Epidermal melanocyte (primary cell): Measurements from ENCODE around the gene PSMB10.

ENCODE experiments used
- DNase-seq: peaks from one replicate; pipeline ENCODE4 v3.0.0; 2011; ENCODE audit warnings: low spot score; ENCODE audit not compliant: insufficient read length

PSMB10 gene

DNA sequence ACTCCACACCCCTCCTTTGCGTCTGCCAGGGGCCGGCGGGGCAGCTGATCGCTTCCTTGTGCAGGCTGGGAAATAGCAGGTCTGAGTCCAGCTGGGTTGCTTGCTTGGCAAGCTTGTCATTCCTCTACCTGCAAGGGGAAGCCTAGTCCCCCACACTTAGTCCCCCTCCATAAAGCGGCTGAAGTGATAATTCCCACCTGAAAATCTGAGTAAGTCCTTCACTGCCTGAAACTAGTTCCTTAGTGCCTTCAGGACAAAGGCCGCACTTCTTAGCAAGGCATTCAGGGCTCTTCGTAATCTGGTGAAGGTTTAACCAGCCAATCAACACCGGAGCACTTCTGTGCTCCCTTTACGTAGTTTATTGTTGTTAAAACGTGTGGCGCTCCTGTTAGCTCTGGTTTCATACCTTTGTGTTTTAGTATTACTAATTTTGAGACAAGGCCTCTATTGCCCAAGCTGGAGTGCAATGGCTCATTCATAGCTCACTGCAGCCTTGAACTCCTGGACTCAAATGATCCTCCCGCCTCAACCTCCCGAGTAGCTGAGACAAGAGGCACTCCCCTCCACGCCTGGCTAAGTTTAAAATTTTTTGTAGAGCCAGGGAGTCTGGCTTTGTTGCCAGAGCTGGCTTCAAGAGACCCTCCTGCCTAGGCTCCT lies 42.8 kb downstream of the PSMB10 start:
- DNase-seq: no peak

DNA sequence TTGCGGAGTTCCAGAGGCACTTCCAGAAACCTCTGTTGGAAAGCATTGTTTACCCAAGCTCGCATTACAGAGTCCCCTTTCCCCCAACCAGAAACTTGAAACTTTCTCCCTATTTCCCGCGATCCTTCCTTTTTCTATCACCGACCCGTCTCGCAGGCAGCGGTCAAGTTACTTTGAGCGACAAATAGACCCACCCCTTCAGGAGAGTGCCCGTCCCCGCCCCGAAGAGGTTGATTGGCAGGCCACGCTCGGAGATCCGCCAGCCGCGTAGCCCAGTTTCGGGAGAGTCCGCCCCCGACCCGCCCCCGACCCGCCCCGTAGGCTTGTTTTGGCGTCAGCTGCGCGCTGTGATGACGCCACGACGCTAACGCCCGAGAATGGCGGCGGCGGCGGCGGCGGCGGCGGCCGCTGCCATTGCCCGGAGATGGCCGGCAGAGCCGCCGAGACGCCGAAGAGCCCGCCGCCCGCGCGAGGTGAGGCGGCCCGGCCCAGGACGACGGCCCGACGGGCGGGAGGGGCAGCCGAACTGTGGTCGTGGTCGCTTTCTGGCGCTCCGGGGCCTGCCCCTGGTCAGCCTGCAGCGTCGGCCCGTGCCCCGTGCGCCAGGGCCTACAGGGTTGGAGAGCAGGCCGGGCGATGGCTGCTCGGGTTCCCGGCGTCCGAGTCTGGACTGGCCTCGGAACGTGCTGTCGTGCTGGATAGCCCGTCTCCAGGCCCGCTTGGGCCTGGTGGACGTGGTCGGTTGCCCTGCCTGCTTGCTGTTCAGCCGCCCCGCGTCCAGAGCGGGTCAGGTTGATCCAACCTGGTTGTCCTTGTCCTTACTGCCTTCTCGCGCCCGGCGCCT lies 43.5 kb downstream of the PSMB10 start, which contains the start of gene PSKH1:
TSS of gene PSKH1 (plus strand) at position 356 of the 844 bp plus-strand sequence. CDS start 15,496 bp downstream, outside the sequence.
- DNase-seq: peak; percentile 100

GRCh38 chr16:67892375-67892774 lies 44.3 kb downstream of the PSMB10 start:
- no peak for DNase-seq

- DNase-seq: no peak
Measured at GRCh38 chr16:67888331-67888730, 48.3 kb downstream of the PSMB10 start.

DNA sequence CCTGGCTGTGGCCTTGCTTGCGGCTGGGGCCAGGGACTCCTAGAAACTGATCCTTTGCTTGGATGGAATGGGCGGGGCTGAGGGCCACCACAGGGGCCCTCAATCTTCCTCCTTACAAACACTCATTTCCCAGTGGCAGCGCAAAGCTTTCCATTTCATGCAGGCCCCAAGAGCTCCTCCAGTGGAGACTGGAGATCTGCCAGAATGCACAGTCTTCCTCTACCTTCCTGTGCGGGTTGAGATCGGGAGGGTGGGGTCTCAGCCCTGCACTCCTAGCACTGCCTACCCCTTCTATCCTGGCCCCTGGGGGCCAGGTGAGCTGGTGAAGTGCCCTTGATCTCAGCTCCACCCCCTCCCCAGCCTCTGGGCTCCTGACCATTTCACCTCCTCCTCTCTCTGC lies 50.3 kb downstream of the PSMB10 start:
- no peak for DNase-seq

GRCh38 chr16:67885976-67886375 lies 50.7 kb downstream of the PSMB10 start:
- DNase-seq: no peak

- no peak for DNase-seq
Measured at GRCh38 chr16:67885545-67885944, 51.1 kb downstream of the PSMB10 start.

GRCh38 chr16:67884684-67885083 lies 52.0 kb downstream of the PSMB10 start, which contains the start of gene NRN1L:
Gene NRN1L, plus strand, starts transcription at chr16:67884885. Its CDS starts 19 bp downstream, at chr16:67884904.
- peak; percentile 78 for DNase-seq
